ENCODE data around the gene DCXR. TPM values are rescaled to one million over a fixed set of nuclear protein-coding genes. Genes with fewer than 3 reads are reported as not detected.

The DCXR gene
- total and polyA plus RNA-seq, 2 experiments from 2014 or later = 164 to 312 TPM

DNA sequence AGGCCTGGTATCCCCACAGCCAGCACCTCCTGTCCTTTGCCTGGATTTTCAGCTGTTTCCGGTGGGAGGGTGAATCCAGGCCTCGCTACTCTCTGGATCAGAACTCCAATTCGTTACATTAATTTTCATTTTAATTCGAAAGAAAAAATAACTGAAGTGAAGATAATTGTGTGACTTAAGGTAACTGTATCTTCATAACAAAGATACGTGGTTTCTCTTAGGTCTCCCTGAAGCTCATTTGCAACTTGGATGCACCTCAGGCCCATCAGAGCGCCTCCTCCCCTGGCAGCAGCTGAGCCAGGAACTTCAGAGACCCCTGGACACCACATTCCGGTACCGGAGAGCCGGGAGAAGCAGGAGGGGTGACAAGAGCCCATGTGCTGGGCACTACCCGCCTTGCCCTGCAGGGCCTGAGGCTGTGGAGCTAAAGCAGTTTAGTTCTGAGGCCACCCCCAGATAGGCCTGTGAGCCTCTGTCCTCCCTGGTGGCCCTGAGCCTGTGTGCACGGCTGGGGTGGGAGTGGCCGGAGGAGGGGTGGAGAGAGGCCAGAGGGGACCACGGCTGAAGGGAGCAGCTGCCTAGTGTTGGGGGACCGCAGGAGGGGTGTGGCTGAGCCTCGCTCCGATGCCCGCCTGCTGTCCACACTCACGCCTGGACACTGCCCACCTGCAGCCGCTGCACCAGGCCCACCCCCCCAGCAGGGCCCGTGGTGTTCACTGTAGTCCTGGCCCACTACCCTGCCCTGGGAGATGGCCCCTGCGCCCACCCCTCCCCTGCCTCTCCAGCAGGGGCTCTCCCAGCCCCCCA lies 39.5 kb upstream of the DCXR start:
- TF ChIP-seq, protein P1, sequence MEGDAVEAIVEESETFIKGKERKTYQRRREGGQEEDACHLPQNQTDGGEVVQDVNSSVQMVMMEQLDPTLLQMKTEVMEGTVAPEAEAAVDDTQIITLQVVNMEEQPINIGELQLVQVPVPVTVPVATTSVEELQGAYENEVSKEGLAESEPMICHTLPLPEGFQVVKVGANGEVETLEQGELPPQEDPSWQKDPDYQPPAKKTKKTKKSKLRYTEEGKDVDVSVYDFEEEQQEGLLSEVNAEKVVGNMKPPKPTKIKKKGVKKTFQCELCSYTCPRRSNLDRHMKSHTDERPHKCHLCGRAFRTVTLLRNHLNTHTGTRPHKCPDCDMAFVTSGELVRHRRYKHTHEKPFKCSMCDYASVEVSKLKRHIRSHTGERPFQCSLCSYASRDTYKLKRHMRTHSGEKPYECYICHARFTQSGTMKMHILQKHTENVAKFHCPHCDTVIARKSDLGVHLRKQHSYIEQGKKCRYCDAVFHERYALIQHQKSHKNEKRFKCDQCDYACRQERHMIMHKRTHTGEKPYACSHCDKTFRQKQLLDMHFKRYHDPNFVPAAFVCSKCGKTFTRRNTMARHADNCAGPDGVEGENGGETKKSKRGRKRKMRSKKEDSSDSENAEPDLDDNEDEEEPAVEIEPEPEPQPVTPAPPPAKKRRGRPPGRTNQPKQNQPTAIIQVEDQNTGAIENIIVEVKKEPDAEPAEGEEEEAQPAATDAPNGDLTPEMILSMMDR (IDR thresholded peaks at IDR 0.05; ENCODE audit: low read depth, low read length) = no peak
- H3K4me1 ChIP-seq (ENCODE audit: low read depth) = no peaks in the 10 kb centered on the region
- no peak overlapping the region for H3K4me3 ChIP-seq
- DNase-seq (ENCODE audit: low read depth in 1 of 2, low spot score in 1 of 2) = no peak
- peaks cover 27% of the 10 kb centered on the region for H3K36me3 ChIP-seq
- H3K9me3 ChIP-seq (ENCODE audit: low read depth) = no peaks in the 10 kb centered on the region
- H3K27me3 ChIP-seq = no peaks in the 10 kb centered on the region
- peak overlapping the region; percentile 51 for H3K27ac ChIP-seq

DNA sequence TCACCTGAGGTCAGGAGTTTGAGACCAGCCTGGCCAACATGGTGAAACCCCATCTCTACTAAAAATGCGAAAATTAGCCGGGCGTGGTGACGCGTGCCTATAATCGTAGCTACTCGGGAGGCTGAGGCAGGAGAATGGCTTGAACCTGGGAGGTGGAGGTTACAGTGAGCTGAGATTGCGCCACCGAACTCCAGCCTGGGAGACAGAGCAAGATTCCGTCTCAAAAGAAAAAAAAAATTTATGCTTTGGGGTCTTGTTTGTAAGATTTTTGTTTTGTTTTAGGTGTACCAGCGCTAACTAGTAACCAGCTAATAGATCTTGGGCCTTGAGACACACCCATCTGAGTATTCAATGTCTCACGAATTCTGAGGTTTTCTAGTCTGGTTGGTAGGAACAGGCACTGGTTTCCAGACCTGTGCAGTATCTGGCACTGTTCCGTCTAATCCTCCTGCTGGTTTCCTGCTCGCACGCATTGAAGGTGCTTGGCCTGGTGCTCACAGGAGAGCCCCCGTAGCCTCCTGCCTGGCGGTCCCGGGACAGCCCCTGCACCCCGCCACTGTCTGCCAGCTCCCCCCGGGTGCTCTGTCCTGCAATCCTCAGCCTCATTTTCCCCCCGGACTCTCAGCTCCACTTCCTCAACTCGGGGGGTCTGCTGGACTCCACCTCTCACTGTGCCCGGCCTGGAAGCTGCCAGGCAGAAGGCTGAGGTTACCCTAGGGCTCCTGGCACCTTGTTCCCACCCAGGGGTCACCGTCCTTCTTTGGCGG lies 38.7 kb upstream of the DCXR start:
- Histone ChIP-seq H3K36me3 (peaks cover 22% of the 10 kb centered on the region), H3K27me3 (no peaks in the 10 kb centered on the region), H3K4me3 (no peak overlapping the region), H3K27ac (no peak overlapping the region), H3K9me3 (ENCODE audit: low read depth) (no peaks in the 10 kb centered on the region), H3K4me1 (ENCODE audit: low read depth) (no peaks in the 10 kb centered on the region)
- TF ChIP-seq, protein P1 (IDR thresholded peaks at IDR 0.05; ENCODE audit: low read depth, low read length) = no peak
- peak in 1 of 2 donors; percentile 8 for DNase-seq (ENCODE audit: low read depth in 1 of 2, low spot score in 1 of 2)

DNA sequence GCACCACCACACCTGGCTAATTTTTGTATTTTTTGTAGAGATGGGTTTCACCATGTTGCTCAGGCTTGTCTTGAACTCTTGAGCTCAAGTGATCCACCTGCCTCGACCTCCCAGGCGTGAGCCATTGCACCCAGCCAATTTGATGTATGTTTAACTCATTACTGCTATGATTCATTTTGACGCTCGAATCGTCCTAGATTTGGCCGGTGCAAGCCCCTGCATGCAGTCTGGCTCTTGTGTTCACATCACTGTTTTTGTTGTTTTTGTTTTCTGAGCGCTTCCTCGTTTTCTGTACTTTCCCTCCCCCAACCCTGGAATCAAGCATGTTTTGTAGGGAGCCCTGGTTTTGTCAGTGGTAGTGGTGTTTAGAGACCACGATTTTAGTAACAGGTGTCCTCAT lies 35.9 kb upstream of the DCXR start:
- TF ChIP-seq, protein P1 (IDR thresholded peaks at IDR 0.05; ENCODE audit: low read depth, low read length) = no peak
- Histone ChIP-seq H3K27me3 (no peaks in the 10 kb centered on the region), H3K27ac (no peak overlapping the region), H3K36me3 (peaks cover 3% of the 10 kb centered on the region), H3K9me3 (ENCODE audit: low read depth) (no peaks in the 10 kb centered on the region), H3K4me1 (ENCODE audit: low read depth) (no peaks in the 10 kb centered on the region), H3K4me3 (no peak overlapping the region)
- no peak for DNase-seq (ENCODE audit: low read depth in 1 of 2, low spot score in 1 of 2)

DNA sequence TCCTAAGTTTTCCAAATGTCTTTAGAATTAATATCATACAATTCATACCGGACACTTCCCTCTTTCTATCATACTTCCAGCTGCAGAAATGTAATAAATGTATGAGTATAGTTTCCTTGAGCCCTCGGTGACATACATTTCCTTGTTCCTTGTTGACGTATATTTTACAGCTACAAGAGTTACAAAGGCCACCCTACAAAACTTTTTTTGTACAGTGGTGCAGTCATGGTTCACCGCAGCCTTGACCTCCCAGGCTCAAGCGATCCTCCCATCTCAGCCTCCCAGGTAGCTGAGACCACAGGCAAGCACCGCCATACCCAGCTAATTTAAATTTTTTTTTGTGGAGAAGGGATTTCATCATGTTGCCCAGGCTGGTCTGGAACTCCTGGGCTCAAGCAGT lies 35.3 kb upstream of the DCXR start:
- Histone ChIP-seq H3K9me3 (ENCODE audit: low read depth) (no peaks in the 10 kb centered on the region), H3K27me3 (no peaks in the 10 kb centered on the region), H3K4me3 (no peak overlapping the region), H3K4me1 (ENCODE audit: low read depth) (no peaks in the 10 kb centered on the region), H3K36me3 (peaks cover under 1% of the 10 kb centered on the region), H3K27ac (no peak overlapping the region)
- DNase-seq (ENCODE audit: low read depth in 1 of 2, low spot score in 1 of 2) = no peak
- TF ChIP-seq, protein P1 (IDR thresholded peaks at IDR 0.05; ENCODE audit: low read depth, low read length) = no peak

DNA sequence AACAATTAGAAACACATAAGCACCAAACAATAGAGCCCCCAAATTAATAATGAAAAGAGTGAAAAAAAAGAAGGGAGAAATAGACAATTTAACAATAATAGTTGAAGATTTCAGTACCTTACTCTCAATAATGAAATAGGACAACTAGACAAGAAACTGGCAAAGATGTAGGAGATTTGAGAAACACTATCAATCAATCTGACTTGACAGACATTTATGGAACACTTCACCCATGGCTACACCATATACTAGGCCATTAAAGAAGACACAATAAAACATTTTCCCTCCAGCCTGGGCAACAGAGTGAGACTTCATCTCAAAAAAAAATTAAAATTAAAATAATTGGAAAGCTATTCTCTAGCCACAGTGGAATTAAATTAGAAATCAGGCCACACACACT lies 33.1 kb upstream of the DCXR start:
- TF ChIP-seq, protein P1 (IDR thresholded peaks at IDR 0.05; ENCODE audit: low read depth, low read length) = no peak
- no peaks in the 10 kb centered on the region for H3K4me1 ChIP-seq (ENCODE audit: low read depth)
- H3K27ac ChIP-seq = no peak overlapping the region
- no peaks in the 10 kb centered on the region for H3K9me3 ChIP-seq (ENCODE audit: low read depth)
- no peak for DNase-seq (ENCODE audit: low read depth in 1 of 2, low spot score in 1 of 2)
- no peak overlapping the region for H3K4me3 ChIP-seq
- H3K36me3 ChIP-seq = no peaks in the 10 kb centered on the region
- no peaks in the 10 kb centered on the region for H3K27me3 ChIP-seq

Measured in cardiac muscle cell (in vitro differentiated cells and primary cell).